Heart right ventricle (tissue), 16 donors: ENCODE results near the gene SH3YL1. TPM values are rescaled to one million over a fixed set of nuclear protein-coding genes. Genes with fewer than 3 reads are reported as not detected.

Experiments used
- ATAC-seq, 8 donors: fragments of 200-7000 bp; cut with Tn5 transposase; one replicate each; pipeline ENCODE4 v1.9.1; 2020; ENCODE audit warnings: mild to moderate bottlenecking in 8 of 8, moderate library complexity in 8 of 8, moderate number of reproducible peaks in 1 of 8
- DNase-seq, 2 donors: peaks; one replicate each; pipeline ENCODE4 v3.0.0-alpha.2; 2020
- H3K27ac ChIP-seq, 10 donors: fragments of 200-600 bp; sonication (generic) in 2 of 10; one replicate each; pipeline versions ENCODE4 v1.5.0 to v1.8.0; 2020 to 2022; ENCODE audit warnings: mild to moderate bottlenecking in 3 of 10
- H3K27me3 ChIP-seq, 7 donors: fragments of 200-600 bp; one replicate each; pipeline ENCODE4 v1.8.0; 2021 to 2022; ENCODE audit warnings: mild to moderate bottlenecking in 2 of 7
- H3K36me3 ChIP-seq, 9 donors: fragments of 200-600 bp; sonication (generic) in 1 of 9; one replicate each; pipeline versions ENCODE4 v1.5.0 to v1.8.0; 2020 to 2022; ENCODE audit warnings: mild to moderate bottlenecking in 2 of 9
- H3K4me1 ChIP-seq, 9 donors: fragments of 200-600 bp; sonication (generic) in 1 of 9; one replicate each; pipeline versions ENCODE4 v1.5.0 to v1.8.0; 2020 to 2022; ENCODE audit warnings: mild to moderate bottlenecking in 4 of 9
- H3K4me3 ChIP-seq, 10 donors: fragments of 200-600 bp; sonication (generic) in 2 of 10; one replicate each; pipeline versions ENCODE4 v1.5.0 to v1.8.0; 2020 to 2022; ENCODE audit warnings: mild to moderate bottlenecking in 7 of 10, moderate library complexity in 2 of 10
- H3K9me3 ChIP-seq, 11 donors: fragments of 200-600 bp in 10 of 11; sonication (generic) in 2 of 11; one replicate each; pipeline versions ENCODE4 v1.5.0 to v1.8.0; 2013 to 2022; ENCODE audit warnings: mild to moderate bottlenecking in 2 of 11, control low read depth in 1 of 11, moderate library complexity in 1 of 11
- WGBS, 2 donors: extraction: QIAGEN DNeasy Blood & Tissue Kit; methylation state at CpG; one replicate each; pipeline ENCODE4 v1.1.7; 2013; ENCODE audit warnings: inconsistent platforms in 1 of 2; 5-methylcytosine and 5-hydroxymethylcytosine counted together
- intact Hi-C, 10 donors: fragments of 100-400 bp; cut with DNase I; formaldehyde crosslinking; loops; one replicate each; pipeline versions ENCODE4 v1.11.1 to v1.14.2; 2022
- polyA plus RNA-seq, 2 donors: library from polyadenylated mRNA; stranded (reverse); fragments of 200-250 nt; gene quantifications; one replicate each; pipeline ENCODE4 v1.2.3, GENCODE V29; 2013
- total RNA-seq, 10 donors: library from RNA; stranded (reverse); fragmentation: NEBNext Ultra II Directional in 3 of 10; extraction: Animal tissue kit (Norgen Biotek cat#: 25700) in 3 of 10; gene quantifications; one replicate each; pipeline versions ENCODE4 v1.2.1 to v1.2.4, GENCODE V29; 2021 to 2023
- TF ChIP-seq, protein P1 (sequence below), 9 donors: fragments of 200-600 bp; sonication (generic) in 2 of 9; IDR thresholded peaks; one replicate each; pipeline versions ENCODE4 v1.5.0 to v1.8.0; 2021 to 2022; ENCODE audit warnings: antibody characterized with exemption in 9 of 9, mild to moderate bottlenecking in 5 of 9, moderate library complexity in 1 of 9
- donor health status: Arrhythmogenic right ventricular cardiomyopathy.
- donor health status: ischemic (EF 13 %, LVEDD 7.1; RV severe dilation, severe dysfunction).
- donor health status: healthy with polysubstance abuse.
- donor health status: DM: no; HTN: yes; CAD: no.
- donor health status: DM: no; HTN: no; CAD: no.
- donor health status: ischemic (EF 25% LVEDD 6.9; RV normal size, moderate dysfunction).
- donor health status: ischemic (EF 25% LVEDD 5.7; RV mildly dilated, moderate dysfunction).
- donor health status: healthy.
- donor health status: DM: yes; HTN: yes; CAD: no.
- donor health status: Ischemic cardiomyopathy.
- donor health status: ischemic (EF 35%, LVEDD 5.7; RV mildly dilated, moderate dysfunction).
- donor health status: nonischemic (EF 11% LVEDD 7.7; RV severe dilation, severe dysfunction).
- donor health status: DM: yes; HTN: yes; CAD: no.
- donor health status: PGD.
- donor health status: ischemic (EF 29% LVEDD 5.4; RV normal size, mild dysfunction).
- donor health status: nonischemic (EF 23%, LVEDD 6.1; RV moderate dilation, normal function).

Gene SH3YL1
- total and polyA plus RNA-seq, 12 donors: 7.6 to 39.1 (median 9.3) TPM

GRCh38 chr2:278312-278926, 14.6 kb upstream of the SH3YL1 start:
- H3K4me1 ChIP-seq: peaks cover 0 to 17% (median 0%) of the 10 kb centered on the region in 9 donors
- no peak overlapping the region for H3K27ac ChIP-seq
- DNase-seq (no peak), ATAC-seq (no peak)
- H3K27me3 ChIP-seq: no peaks in the 10 kb centered on the region
- H3K4me3 ChIP-seq: no peak overlapping the region
- H3K36me3 ChIP-seq: peaks cover 0 to 96% (median 15%) of the 10 kb centered on the region in 9 donors
- H3K9me3 ChIP-seq: no peaks in the 10 kb centered on the region
- intact Hi-C loops: no loop called here
- 61 to 66% methylated on average over 2 of the region's 2 CpGs for WGBS, 2 donors
- TF ChIP-seq, protein P1, sequence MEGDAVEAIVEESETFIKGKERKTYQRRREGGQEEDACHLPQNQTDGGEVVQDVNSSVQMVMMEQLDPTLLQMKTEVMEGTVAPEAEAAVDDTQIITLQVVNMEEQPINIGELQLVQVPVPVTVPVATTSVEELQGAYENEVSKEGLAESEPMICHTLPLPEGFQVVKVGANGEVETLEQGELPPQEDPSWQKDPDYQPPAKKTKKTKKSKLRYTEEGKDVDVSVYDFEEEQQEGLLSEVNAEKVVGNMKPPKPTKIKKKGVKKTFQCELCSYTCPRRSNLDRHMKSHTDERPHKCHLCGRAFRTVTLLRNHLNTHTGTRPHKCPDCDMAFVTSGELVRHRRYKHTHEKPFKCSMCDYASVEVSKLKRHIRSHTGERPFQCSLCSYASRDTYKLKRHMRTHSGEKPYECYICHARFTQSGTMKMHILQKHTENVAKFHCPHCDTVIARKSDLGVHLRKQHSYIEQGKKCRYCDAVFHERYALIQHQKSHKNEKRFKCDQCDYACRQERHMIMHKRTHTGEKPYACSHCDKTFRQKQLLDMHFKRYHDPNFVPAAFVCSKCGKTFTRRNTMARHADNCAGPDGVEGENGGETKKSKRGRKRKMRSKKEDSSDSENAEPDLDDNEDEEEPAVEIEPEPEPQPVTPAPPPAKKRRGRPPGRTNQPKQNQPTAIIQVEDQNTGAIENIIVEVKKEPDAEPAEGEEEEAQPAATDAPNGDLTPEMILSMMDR (IDR thresholded peaks at IDR 0.05): no peak

DNA sequence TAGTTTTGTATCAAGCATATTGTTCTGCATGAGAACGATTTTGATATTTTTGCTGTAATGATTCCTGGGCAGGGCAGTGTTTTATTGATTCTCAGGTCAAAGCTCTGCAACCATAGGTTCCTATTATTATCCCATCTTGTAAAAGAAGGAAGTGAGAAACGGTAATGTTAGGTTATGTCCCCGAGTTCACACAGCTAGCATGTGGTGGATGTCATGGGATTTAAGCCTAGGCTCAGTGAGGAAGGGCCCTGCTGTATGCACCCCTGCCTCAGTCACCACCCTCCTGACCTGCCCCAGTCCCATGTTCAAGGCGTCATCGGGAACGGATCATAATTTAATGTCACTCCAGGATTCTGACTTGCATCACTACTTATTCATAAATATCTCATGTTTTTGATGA, 11.6 kb upstream of the SH3YL1 start:
- Histone ChIP-seq H3K27ac (no peak overlapping the region), H3K27me3 (no peaks in the 10 kb centered on the region), H3K36me3 (peaks cover 0 to 94% (median 19%) of the 10 kb centered on the region in 9 donors), H3K4me3 (no peak overlapping the region), H3K9me3 (no peaks in the 10 kb centered on the region), H3K4me1 (peaks cover 0 to 8% (median 0%) of the 10 kb centered on the region in 9 donors)
- TF ChIP-seq, protein P1 (IDR thresholded peaks at IDR 0.05): no peak
- 87 to 89% methylated on average over 6 of the region's 6 CpGs for WGBS, 2 donors
- intact Hi-C loops: no loop called here
- DNase-seq: no peak
- no peak for ATAC-seq

- 92 to 97% methylated on average over 3 of the region's 3 CpGs for WGBS, 2 donors
- DNase-seq (no peak), ATAC-seq (no peak)
- Histone ChIP-seq H3K4me3 (no peak overlapping the region), H3K27ac (no peak overlapping the region), H3K27me3 (no peaks in the 10 kb centered on the region), H3K9me3 (no peaks in the 10 kb centered on the region), H3K36me3 (peaks cover 0 to 84% (median 19%) of the 10 kb centered on the region in 9 donors), H3K4me1 (peaks cover 0 to 10% (median under 1%) of the 10 kb centered on the region in 9 donors)
- TF ChIP-seq, protein P1 (IDR thresholded peaks at IDR 0.05): no peak
- intact Hi-C loops: no loop called here
Measured at GRCh38 chr2:274503-274902, 10.7 kb upstream of the SH3YL1 start.

DNA sequence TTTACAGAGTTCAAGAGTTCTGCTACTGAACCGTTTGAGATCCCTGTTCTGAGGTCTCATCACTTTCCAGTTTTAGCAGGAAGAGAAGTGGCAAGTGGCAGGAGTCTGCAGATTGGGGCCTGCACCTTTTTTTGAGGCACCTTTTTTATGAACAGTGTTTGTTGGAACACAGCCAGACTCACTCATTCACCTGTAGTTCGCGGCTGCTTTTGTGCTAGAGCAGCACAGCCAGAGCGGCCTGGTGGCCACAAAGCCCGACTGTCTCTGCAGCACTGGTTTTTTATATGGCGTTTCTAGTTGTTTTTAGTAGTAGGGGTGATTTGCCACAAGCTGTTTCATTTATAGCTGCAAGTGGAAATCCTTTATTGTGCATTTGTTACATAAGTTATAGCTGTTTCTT, 9.5 kb upstream of the SH3YL1 start:
- Histone ChIP-seq H3K27me3 (no peaks in the 10 kb centered on the region), H3K36me3 (peaks cover 0 to 73% (median 15%) of the 10 kb centered on the region in 9 donors)
- WGBS, 2 donors: 75 to 78% methylated on average over 6 of the region's 6 CpGs

More for the DNA sequence above, 9.5 kb upstream of the SH3YL1 start:
- H3K4me1 ChIP-seq: peaks cover 0 to 22% (median 9%) of the 10 kb centered on the region in 9 donors
- TF ChIP-seq, protein P1 (IDR thresholded peaks at IDR 0.05): no peak
- DNase-seq (no peak), ATAC-seq (no peak)
- H3K27ac ChIP-seq: no peak overlapping the region
- H3K4me3 ChIP-seq: no peak overlapping the region
- H3K9me3 ChIP-seq: no peaks in the 10 kb centered on the region
- intact Hi-C loops: no loop called here
